IMR-90 (cell line): ENCODE data around the gene BFSP1. TPM values are rescaled to one million over a fixed set of nuclear protein-coding genes. Genes with fewer than 3 reads are reported as not detected.

Source experiments
- ATAC-seq: fragments of 200-7000 bp; cut with Tn5 transposase; 2 replicates; pipeline ENCODE4 v1.9.1; 2020; ENCODE audit warnings: low read depth, mild to moderate bottlenecking, moderate library complexity
- BruUV-seq: library from RNA; stranded (reverse); fragments of 400-500 nt; replicated peaks from 2 replicates; lab custom pipeline; 2021; lab: Mats Ljungman, UMichigan
- CTCF ChIA-PET: fragments of 300-600 bp; formaldehyde crosslinking; extraction: SDS; loops from one replicate; lab custom pipeline; 2021; ENCODE audit warnings: antibody characterized with exemption; lab: Yijun Ruan, JAX
- POLR2A ChIA-PET: fragments of 300-600 bp; sonication (Branson Sonifier 250); formaldehyde crosslinking; loops from one replicate; lab custom pipeline; 2022; ENCODE audit warnings: antibody characterized with exemption; ENCODE audit not compliant: unreplicated experiment; lab: Charles Lee
- DNase-seq: peaks from one replicate; pipeline ENCODE4 v3.0.0; 2013
- H2AFZ ChIP-seq: replicated peaks from 2 replicates; pipeline ENCODE3; 2013; ENCODE audit warnings: low read length, mild to moderate bottlenecking; ENCODE audit not compliant: poor library complexity
- H2AK5ac ChIP-seq: 2 replicates; pipeline ENCODE4 v1.6.1; 2013; ENCODE audit warnings: low read depth, low read length, inconsistent platforms
- H2AK9ac ChIP-seq: replicated peaks from 2 replicates; pipeline ENCODE3; 2013; ENCODE audit warnings: mild to moderate bottlenecking, low read depth, low read length, moderate library complexity; ENCODE audit not compliant: poor library complexity
- H2BK120ac ChIP-seq: 2 replicates; pipeline ENCODE4 v1.6.1; 2013; ENCODE audit warnings: low read depth, low read length, inconsistent platforms
- H2BK15ac ChIP-seq: 3 replicates; pipeline ENCODE4 v1.6.1; 2013; ENCODE audit warnings: low read depth, low read length, inconsistent platforms
- H2BK20ac ChIP-seq: 2 replicates; pipeline ENCODE4 v1.6.1; 2013; ENCODE audit warnings: low read depth, mild to moderate bottlenecking, inconsistent platforms, low read length, moderate library complexity
- H2BK5ac ChIP-seq: 2 replicates; pipeline ENCODE4 v1.6.1; 2013; ENCODE audit warnings: mild to moderate bottlenecking, low read depth, low read length, inconsistent platforms; ENCODE audit not compliant: poor library complexity, severe bottlenecking
- H3K14ac ChIP-seq: replicated peaks from 2 replicates; pipeline ENCODE4 v1.6.1; 2013; ENCODE audit warnings: low read depth, low read length, inconsistent platforms
- H3K18ac ChIP-seq: 2 replicates; pipeline ENCODE4 v1.6.1; 2013; ENCODE audit warnings: low read depth, low read length, control low read depth
- H3K23ac ChIP-seq: 2 replicates; pipeline ENCODE4 v1.6.1; 2013; ENCODE audit warnings: low read depth, low read length, inconsistent platforms
- H3K27ac ChIP-seq: 2 replicates; pipeline ENCODE4 v1.5.1; 2013; ENCODE audit warnings: mild to moderate bottlenecking, control low read depth, low read length; ENCODE audit not compliant: insufficient read depth
- H3K27me3 ChIP-seq: 2 replicates; pipeline ENCODE4 v1.6.1; 2013; ENCODE audit warnings: low read length; ENCODE audit not compliant: control insufficient read depth, insufficient read depth
- H3K36me3 ChIP-seq: 2 replicates; pipeline ENCODE4 v1.6.1; 2013; ENCODE audit warnings: low read length, mixed read lengths; ENCODE audit not compliant: control insufficient read depth, insufficient read depth
- H3K4ac ChIP-seq: 2 replicates; pipeline ENCODE4 v1.6.1; 2013; ENCODE audit warnings: low read depth, low read length, inconsistent platforms
- H3K4me1 ChIP-seq: 2 replicates; pipeline ENCODE4 v1.6.1; 2013; ENCODE audit warnings: low read length, mixed read lengths; ENCODE audit not compliant: control insufficient read depth, insufficient read depth
- H3K4me2 ChIP-seq: 2 replicates; pipeline ENCODE4 v1.6.1; 2013; ENCODE audit warnings: low read depth, mild to moderate bottlenecking, control low read depth, low read length, moderate library complexity
- H3K4me3 ChIP-seq: 2 replicates; pipeline ENCODE4 v1.5.1; 2013; ENCODE audit warnings: low read depth, mild to moderate bottlenecking, control low read depth, low read length, moderate library complexity; ENCODE audit not compliant: insufficient read depth
- H3K56ac ChIP-seq: 2 replicates; pipeline ENCODE4 v1.6.1; 2013; ENCODE audit warnings: low read length, inconsistent platforms; ENCODE audit not compliant: insufficient read depth; ENCODE audit errors: extremely low read depth
- H3K79me1 ChIP-seq, 2 experiments: 2 replicates each; pipeline ENCODE4 v1.6.1; 2013; ENCODE audit warnings: low read length in 2 of 2, inconsistent platforms in 1 of 2, low read depth in 1 of 2
- H3K9ac ChIP-seq: 2 replicates; pipeline ENCODE4 v1.6.1; 2013; ENCODE audit warnings: low read depth, low read length, control low read depth
- H3K9me1 ChIP-seq: 2 replicates; pipeline ENCODE4 v1.6.1; 2013; ENCODE audit warnings: low read length, inconsistent platforms; ENCODE audit not compliant: insufficient read depth
- H3K9me3 ChIP-seq: 2 replicates; pipeline ENCODE4 v1.6.1; 2013; ENCODE audit warnings: low read length; ENCODE audit not compliant: control insufficient read depth, insufficient read depth
- H4K20me1 ChIP-seq: 2 replicates; pipeline ENCODE4 v1.6.1; 2013; ENCODE audit warnings: low read length, inconsistent platforms; ENCODE audit not compliant: insufficient read depth
- H4K5ac ChIP-seq: 2 replicates; pipeline ENCODE4 v1.6.1; 2013; ENCODE audit warnings: mild to moderate bottlenecking, low read depth, low read length, control low read depth
- H4K8ac ChIP-seq, 2 experiments: 2 replicates each; pipeline ENCODE4 v1.6.1; 2013; ENCODE audit warnings: low read depth in 2 of 2, low read length in 2 of 2, control low read depth in 1 of 2, inconsistent platforms in 1 of 2
- H4K91ac ChIP-seq: 2 replicates; pipeline ENCODE4 v1.6.1; 2013; ENCODE audit warnings: low read depth, low read length, inconsistent platforms; ENCODE audit not compliant: insufficient read depth
- BHLHE40 ChIP-seq: fragments of 150-350 bp; IDR thresholded peaks from 2 replicates; pipeline ENCODE4 v1.6.1; 2016; ENCODE audit warnings: mild to moderate bottlenecking, low read depth, low read length
- CEBPB ChIP-seq: IDR thresholded peaks from 2 replicates; pipeline ENCODE4 v1.6.1; 2012; ENCODE audit warnings: low read depth, low read length, improper control_type of control experiment
- CHD1 ChIP-seq: IDR thresholded peaks from 2 replicates; pipeline ENCODE4 v1.6.1; 2012; ENCODE audit warnings: low read depth, low read length, improper control_type of control experiment
- FOS ChIP-seq: fragments of 150-350 bp; IDR thresholded peaks from 2 replicates; pipeline ENCODE4 v1.6.1; 2016; ENCODE audit warnings: low read depth, low read length
- MAFK ChIP-seq: IDR thresholded peaks from 2 replicates; pipeline ENCODE4 v1.6.1; 2012; ENCODE audit warnings: low read depth, low read length, improper control_type of control experiment
- MAZ ChIP-seq: IDR thresholded peaks from 2 replicates; pipeline ENCODE4 v1.6.1; 2012; ENCODE audit warnings: low read depth, mild to moderate bottlenecking, low read length, improper control_type of control experiment, moderate library complexity, borderline replicate concordance
- MXI1 ChIP-seq: IDR thresholded peaks from 2 replicates; pipeline ENCODE4 v1.6.1; 2012; ENCODE audit warnings: low read depth, mild to moderate bottlenecking, low read length, moderate library complexity, borderline replicate concordance
- NFE2L2 ChIP-seq: fragments of 150-350 bp; IDR thresholded peaks from 2 replicates; pipeline ENCODE4 v1.6.1; 2016; ENCODE audit warnings: low read depth, mild to moderate bottlenecking, low read length
- POLR2A ChIP-seq: IDR thresholded peaks from 2 replicates; pipeline ENCODE4 v1.6.1; 2012; ENCODE audit warnings: mild to moderate bottlenecking, low read depth, low read length
- RAD21 ChIP-seq: IDR thresholded peaks from 2 replicates; pipeline ENCODE4 v1.6.1; 2012; ENCODE audit warnings: low read length, improper control_type of control experiment
- RCOR1 ChIP-seq: IDR thresholded peaks from 2 replicates; pipeline ENCODE4 v1.6.1; 2012; ENCODE audit warnings: mild to moderate bottlenecking, low read length, improper control_type of control experiment; ENCODE audit not compliant: insufficient replicate concordance
- RFX5 ChIP-seq: IDR thresholded peaks from 2 replicates; pipeline ENCODE4 v1.8.0; 2012; ENCODE audit warnings: low read depth, mild to moderate bottlenecking, low read length, moderate library complexity
- SMC3 ChIP-seq: fragments of 150-350 bp; IDR thresholded peaks from 2 replicates; pipeline ENCODE4 v1.6.1; 2016; ENCODE audit warnings: low read depth, mild to moderate bottlenecking, antibody characterized with exemption, low read length, moderate library complexity
- WGBS, 2 experiments: methylation state at CpG; one replicate each; pipeline versions ENCODE4 v1.1.5 to v1.1.7; 2013; ENCODE audit warnings: missing lambda C conversion rate in 2 of 2; ENCODE audit not compliant: insufficient read length in 1 of 2; ENCODE audit errors: extremely low coverage in 2 of 2; 5-methylcytosine and 5-hydroxymethylcytosine counted together
- dilution Hi-C: fragments of 300-500 bp; cut with HindIII; formaldehyde crosslinking; loops from one replicate; pipeline ENCODE4 v1.14.3; 2018; ENCODE audit warnings: low sequenced_read_pairs; ENCODE audit not compliant: unreplicated experiment
- in situ Hi-C: fragments of 300-500 bp; cut with MboI; formaldehyde crosslinking; loops from 3 replicates; pipeline ENCODE4 v1.14.3; 2019; ENCODE audit warnings: low sequenced_read_pairs, inconsistent platforms, mixed read lengths
- intact Hi-C: fragments of 100-400 bp; cut with micrococcal nuclease; formaldehyde crosslinking; loops from 2 replicates; pipeline ENCODE4 v1.10.0; 2022
- polyA plus RNA-seq, 3 experiments: library from polyadenylated mRNA; depleted of rRNA; stranded (reverse); fragments of >200 nt; gene quantifications; 2 replicates each; pipeline ENCODE4 v1.2.3, GENCODE V29; 2012; ENCODE audit warnings: low replicate concordance in 1 of 3
- total RNA-seq: library from RNA; depleted of rRNA; stranded (reverse); fragments of >200 nt; gene quantifications from 2 replicates; pipeline ENCODE4 v1.2.3, GENCODE V29; 2012
- TF ChIP-seq, protein P1 (sequence below): fragments of 150-350 bp; IDR thresholded peaks from 2 replicates; pipeline ENCODE4 v1.6.1; 2017; ENCODE audit warnings: mild to moderate bottlenecking, antibody characterized with exemption, low read length, low read depth

Gene BFSP1
- total and polyA plus RNA-seq, 2 of the 4 experiments (the other 2 are of a cell fraction): 1.1 to 2.0 TPM

DNA sequence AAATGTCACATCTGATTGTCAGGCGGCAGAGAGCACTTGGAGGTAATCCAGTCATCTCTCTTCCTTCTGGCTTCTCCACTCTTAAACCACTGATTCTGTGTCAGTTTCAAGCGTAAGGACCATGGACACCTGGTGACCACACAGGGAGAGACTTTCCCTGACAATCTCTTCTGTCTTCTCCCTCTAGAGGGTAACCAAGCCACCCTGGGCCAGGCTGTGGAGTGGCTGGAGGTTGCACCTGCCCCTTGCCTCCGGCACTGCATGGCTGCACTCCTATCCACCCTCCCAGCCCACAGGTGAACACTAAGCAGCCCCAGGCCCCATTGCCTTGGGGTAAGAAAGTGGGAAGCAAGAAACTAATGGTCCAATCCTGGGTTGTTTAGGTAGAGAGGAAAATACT lies 78.7 kb downstream of the BFSP1 start:
- Histone ChIP-seq H3K27ac (no peak overlapping the region), H3K9me1 (no peaks in the 10 kb centered on the region), H3K4me1 (no peaks in the 10 kb centered on the region), H4K5ac (no peak overlapping the region), H2BK5ac (no peak overlapping the region), H4K20me1 (no peaks in the 10 kb centered on the region), H3K4ac (no peak overlapping the region), H3K4me3 (no peak overlapping the region), H2BK20ac (no peak overlapping the region), H3K14ac (no peak overlapping the region), H2AK9ac (no peak overlapping the region), H2AK5ac (no peak overlapping the region), H2BK120ac (no peak overlapping the region), H3K27me3 (peaks cover 14% of the 10 kb centered on the region; the same call in 1 of the 2 replicates), H3K36me3 (no peaks in the 10 kb centered on the region), H3K18ac (no peak overlapping the region), H2AFZ (no peak overlapping the region), H3K79me1 (no peaks in the 10 kb centered on the region), H4K91ac (no peak overlapping the region), H3K9me3 (0 out of 2 replicates have a peak, but pooled peaks cover 1% of the 10 kb centered on the region), H4K8ac (no peak overlapping the region), H3K9ac (no peak overlapping the region), H3K23ac (no peak overlapping the region), H3K4me2 (no peak overlapping the region), H2BK15ac (no peak overlapping the region), H3K56ac (no peak overlapping the region)
- DNase-seq (no peak), ATAC-seq (no peak)
- dilution Hi-C loops: no loop called here
- in situ Hi-C loops: no loop called here
- POLR2A ChIA-PET: no interaction called here
- WGBS, 2 experiments: no CpG with 5 or more reads among the region's 3 CpGs
- CTCF ChIA-PET: no interaction called here
- TF ChIP-seq BHLHE40: no peak
- TF ChIP-seq POLR2A: no peak
- TF ChIP-seq SMC3: no peak
- TF ChIP-seq MAFK: no peak
- no peak for TF ChIP-seq RFX5
- TF ChIP-seq, protein P1, sequence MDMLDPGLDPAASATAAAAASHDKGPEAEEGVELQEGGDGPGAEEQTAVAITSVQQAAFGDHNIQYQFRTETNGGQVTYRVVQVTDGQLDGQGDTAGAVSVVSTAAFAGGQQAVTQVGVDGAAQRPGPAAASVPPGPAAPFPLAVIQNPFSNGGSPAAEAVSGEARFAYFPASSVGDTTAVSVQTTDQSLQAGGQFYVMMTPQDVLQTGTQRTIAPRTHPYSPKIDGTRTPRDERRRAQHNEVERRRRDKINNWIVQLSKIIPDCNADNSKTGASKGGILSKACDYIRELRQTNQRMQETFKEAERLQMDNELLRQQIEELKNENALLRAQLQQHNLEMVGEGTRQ: no peak
- TF ChIP-seq CEBPB: no peak
- TF ChIP-seq FOS: no peak
- TF ChIP-seq RAD21: no peak
- no peak for TF ChIP-seq MAZ
- TF ChIP-seq NFE2L2: no peak
- no peak for TF ChIP-seq RCOR1
- no peak for TF ChIP-seq CHD1
- no peak for TF ChIP-seq MXI1
- no TSS peak for BruUV-seq
- intact Hi-C loops: no loop called here
